WTC11 (cell line): ENCODE measurements around the gene WBP4. TPM values are rescaled to one million over a fixed set of nuclear protein-coding genes. Genes with fewer than 3 reads are reported as not detected.

Experiments
- ATAC-seq: fragments of 200-7000 bp; cut with Tn5 transposase; 2 replicates; pipeline ENCODE4 v1.10.0; 2021; ENCODE audit warnings: mild to moderate bottlenecking, moderate library complexity
- CTCF ChIA-PET: fragments of 300-600 bp; sonication (Branson Sonifier 250); formaldehyde crosslinking; loops from one replicate; lab custom pipeline; 2021; ENCODE audit warnings: antibody characterized with exemption; lab: Charles Lee
- POLR2A ChIA-PET: fragments of 350-600 bp; sonication (Branson Sonifier 250); formaldehyde crosslinking; loops from one replicate; lab custom pipeline; 2021; ENCODE audit warnings: antibody characterized with exemption; lab: Charles Lee
- DNase-seq: peaks from one replicate; pipeline ENCODE4 v3.0.0; 2021; ENCODE audit warnings: low spot score
- H3K27ac Mint-ChIP-seq: 2 replicates; pipeline ENCODE4 v1.8.0; 2021; ENCODE audit warnings: mixed read lengths
- H3K27me3 Mint-ChIP-seq: 2 replicates; pipeline ENCODE4 v1.8.0; 2021; ENCODE audit warnings: low read depth, mild to moderate bottlenecking, moderate library complexity, mixed read lengths
- H3K36me3 Mint-ChIP-seq: 2 replicates; pipeline ENCODE4 v1.8.0; 2021; ENCODE audit warnings: mixed read lengths
- H3K4me1 Mint-ChIP-seq: 2 replicates; pipeline ENCODE4 v1.8.0; 2022; ENCODE audit warnings: mixed read lengths
- H3K4me3 Mint-ChIP-seq: 2 replicates; pipeline ENCODE4 v1.8.0; 2021; ENCODE audit warnings: mild to moderate bottlenecking, moderate library complexity, mixed read lengths
- H3K9me3 Mint-ChIP-seq: 2 replicates; pipeline ENCODE4 v1.8.0; 2021; ENCODE audit warnings: mixed read lengths
- FOXK1 ChIP-seq: sonication (generic); formaldehyde crosslinking; IDR thresholded peaks from 2 replicates; pipeline ENCODE4 v1.8.0; 2022; ENCODE audit warnings: mild to moderate bottlenecking, moderate library complexity, missing genetic modification reagents
- MYBL2 ChIP-seq: sonication (generic); formaldehyde crosslinking; IDR thresholded peaks from 2 replicates; pipeline ENCODE4 v1.8.1; 2023; ENCODE audit warnings: mild to moderate bottlenecking, moderate library complexity, missing genetic modification reagents
- RELA ChIP-seq: sonication (generic); formaldehyde crosslinking; IDR thresholded peaks from 2 replicates; pipeline ENCODE4 v1.8.1; 2022; ENCODE audit warnings: missing genetic modification reagents, mild to moderate bottlenecking, borderline replicate concordance
- total RNA-seq: library from RNA; stranded (reverse); gene quantifications from 3 replicates; pipeline ENCODE4 v1.2.3, GENCODE V29; 2021
- TF ChIP-seq, protein P1 (sequence below): sonication (generic); formaldehyde crosslinking; IDR thresholded peaks from 2 replicates; pipeline ENCODE4 v1.8.1; 2023; ENCODE audit warnings: mild to moderate bottlenecking, missing genetic modification reagents, borderline replicate concordance
- TF ChIP-seq, protein P2 (sequence below): sonication (generic); formaldehyde crosslinking; IDR thresholded peaks from 2 replicates; pipeline ENCODE4 v1.8.0; 2023; ENCODE audit warnings: mild to moderate bottlenecking, missing genetic modification reagents
- TF ChIP-seq, protein P3 (sequence below): fragments of 250-450 bp; sonication (Bioruptor Pico); IDR thresholded peaks from 2 replicates; pipeline ENCODE4 v1.9.0; 2021; ENCODE audit warnings: moderate library complexity, mild to moderate bottlenecking, inconsistent platforms, borderline replicate concordance
- TF ChIP-seq, protein P4 (sequence below): sonication (generic); formaldehyde crosslinking; IDR thresholded peaks from 2 replicates; pipeline ENCODE4 v1.8.0; 2022; ENCODE audit warnings: missing genetic modification reagents
- TF ChIP-seq, protein P5 (sequence below): sonication (generic); formaldehyde crosslinking; IDR thresholded peaks from 2 replicates; pipeline ENCODE4 v1.8.0; 2022; ENCODE audit warnings: mild to moderate bottlenecking, missing genetic modification reagents
- TF ChIP-seq, protein P6 (sequence below): sonication (generic); formaldehyde crosslinking; conservative IDR thresholded peaks from 2 replicates; pipeline ENCODE4 v1.8.1; 2022; ENCODE audit warnings: mild to moderate bottlenecking, missing genetic modification reagents

WBP4 gene
- total RNA-seq, 1 experiment from 2014 or later = 9.6 TPM

DNA sequence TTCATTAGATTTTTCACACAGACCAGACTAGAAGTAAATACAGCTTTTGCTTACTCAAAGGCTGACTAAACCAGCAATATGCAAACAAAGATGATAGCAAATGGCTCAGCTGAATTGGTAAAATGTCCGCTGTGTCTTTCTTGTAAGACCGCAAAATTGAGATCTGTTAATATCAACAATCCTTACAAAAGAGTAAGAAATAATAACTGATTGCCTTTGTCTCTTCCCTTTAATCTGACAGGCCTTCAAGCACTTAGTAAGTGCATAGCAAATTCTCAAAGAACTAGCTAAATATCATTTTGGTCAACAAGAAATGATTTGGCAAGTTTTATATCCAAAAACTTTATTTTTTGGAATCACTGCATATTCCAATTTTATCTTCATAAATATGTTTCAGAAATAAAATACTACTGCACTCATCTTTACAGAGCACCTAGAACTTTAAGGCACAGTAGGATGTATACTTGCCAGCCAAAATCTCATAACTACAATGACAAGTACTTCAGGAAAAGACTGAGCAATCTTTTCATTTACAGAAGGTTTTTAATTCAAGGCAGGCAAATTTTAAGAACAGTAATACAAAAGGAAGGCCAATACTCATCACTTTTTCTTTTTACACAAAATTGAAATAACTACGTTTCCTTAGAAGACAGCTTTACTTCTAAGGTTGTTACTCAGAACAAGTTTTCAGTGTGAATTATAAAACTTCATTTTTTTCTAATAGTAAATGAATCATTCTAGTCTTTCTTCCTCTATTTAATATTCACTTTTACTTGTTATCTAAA is 43.3 kb upstream of the WBP4 start (continued):
- TF ChIP-seq, protein P1, sequence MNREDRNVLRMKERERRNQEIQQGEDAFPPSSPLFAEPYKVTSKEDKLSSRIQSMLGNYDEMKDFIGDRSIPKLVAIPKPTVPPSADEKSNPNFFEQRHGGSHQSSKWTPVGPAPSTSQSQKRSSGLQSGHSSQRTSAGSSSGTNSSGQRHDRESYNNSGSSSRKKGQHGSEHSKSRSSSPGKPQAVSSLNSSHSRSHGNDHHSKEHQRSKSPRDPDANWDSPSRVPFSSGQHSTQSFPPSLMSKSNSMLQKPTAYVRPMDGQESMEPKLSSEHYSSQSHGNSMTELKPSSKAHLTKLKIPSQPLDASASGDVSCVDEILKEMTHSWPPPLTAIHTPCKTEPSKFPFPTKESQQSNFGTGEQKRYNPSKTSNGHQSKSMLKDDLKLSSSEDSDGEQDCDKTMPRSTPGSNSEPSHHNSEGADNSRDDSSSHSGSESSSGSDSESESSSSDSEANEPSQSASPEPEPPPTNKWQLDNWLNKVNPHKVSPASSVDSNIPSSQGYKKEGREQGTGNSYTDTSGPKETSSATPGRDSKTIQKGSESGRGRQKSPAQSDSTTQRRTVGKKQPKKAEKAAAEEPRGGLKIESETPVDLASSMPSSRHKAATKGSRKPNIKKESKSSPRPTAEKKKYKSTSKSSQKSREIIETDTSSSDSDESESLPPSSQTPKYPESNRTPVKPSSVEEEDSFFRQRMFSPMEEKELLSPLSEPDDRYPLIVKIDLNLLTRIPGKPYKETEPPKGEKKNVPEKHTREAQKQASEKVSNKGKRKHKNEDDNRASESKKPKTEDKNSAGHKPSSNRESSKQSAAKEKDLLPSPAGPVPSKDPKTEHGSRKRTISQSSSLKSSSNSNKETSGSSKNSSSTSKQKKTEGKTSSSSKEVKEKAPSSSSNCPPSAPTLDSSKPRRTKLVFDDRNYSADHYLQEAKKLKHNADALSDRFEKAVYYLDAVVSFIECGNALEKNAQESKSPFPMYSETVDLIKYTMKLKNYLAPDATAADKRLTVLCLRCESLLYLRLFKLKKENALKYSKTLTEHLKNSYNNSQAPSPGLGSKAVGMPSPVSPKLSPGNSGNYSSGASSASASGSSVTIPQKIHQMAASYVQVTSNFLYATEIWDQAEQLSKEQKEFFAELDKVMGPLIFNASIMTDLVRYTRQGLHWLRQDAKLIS (CRISPR knock-in tag) = no peak

DNA sequence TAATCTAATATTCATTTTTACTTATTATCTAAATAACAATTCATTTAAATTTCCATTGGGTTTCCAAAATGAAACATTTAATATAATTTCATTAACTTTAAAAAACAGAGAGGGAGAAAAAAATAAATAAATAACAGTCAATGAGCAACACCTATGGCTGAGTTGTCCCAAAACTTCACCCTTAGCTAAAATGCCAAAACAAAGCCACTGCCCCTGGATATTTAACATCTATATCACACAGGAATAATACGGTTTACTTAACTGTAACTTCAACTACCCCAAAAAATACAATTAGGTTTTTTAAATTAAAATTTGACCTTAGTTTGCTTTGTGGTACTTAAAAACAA is 42.7 kb upstream of the WBP4 start:
- ATAC-seq = no peak
- no peak overlapping the region for H3K4me3 Mint-ChIP-seq
- no peaks in the 10 kb centered on the region for H3K36me3 Mint-ChIP-seq
- TF ChIP-seq, protein P2, sequence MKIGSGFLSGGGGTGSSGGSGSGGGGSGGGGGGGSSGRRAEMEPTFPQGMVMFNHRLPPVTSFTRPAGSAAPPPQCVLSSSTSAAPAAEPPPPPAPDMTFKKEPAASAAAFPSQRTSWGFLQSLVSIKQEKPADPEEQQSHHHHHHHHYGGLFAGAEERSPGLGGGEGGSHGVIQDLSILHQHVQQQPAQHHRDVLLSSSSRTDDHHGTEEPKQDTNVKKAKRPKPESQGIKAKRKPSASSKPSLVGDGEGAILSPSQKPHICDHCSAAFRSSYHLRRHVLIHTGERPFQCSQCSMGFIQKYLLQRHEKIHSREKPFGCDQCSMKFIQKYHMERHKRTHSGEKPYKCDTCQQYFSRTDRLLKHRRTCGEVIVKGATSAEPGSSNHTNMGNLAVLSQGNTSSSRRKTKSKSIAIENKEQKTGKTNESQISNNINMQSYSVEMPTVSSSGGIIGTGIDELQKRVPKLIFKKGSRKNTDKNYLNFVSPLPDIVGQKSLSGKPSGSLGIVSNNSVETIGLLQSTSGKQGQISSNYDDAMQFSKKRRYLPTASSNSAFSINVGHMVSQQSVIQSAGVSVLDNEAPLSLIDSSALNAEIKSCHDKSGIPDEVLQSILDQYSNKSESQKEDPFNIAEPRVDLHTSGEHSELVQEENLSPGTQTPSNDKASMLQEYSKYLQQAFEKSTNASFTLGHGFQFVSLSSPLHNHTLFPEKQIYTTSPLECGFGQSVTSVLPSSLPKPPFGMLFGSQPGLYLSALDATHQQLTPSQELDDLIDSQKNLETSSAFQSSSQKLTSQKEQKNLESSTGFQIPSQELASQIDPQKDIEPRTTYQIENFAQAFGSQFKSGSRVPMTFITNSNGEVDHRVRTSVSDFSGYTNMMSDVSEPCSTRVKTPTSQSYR (CRISPR knock-in tag) = no peak
- TF ChIP-seq FOXK1 (CRISPR knock-in tag) (no peak), MYBL2 (CRISPR knock-in tag) (no peak), RELA (CRISPR knock-in tag) (no peak)
- TF ChIP-seq, protein P3, sequence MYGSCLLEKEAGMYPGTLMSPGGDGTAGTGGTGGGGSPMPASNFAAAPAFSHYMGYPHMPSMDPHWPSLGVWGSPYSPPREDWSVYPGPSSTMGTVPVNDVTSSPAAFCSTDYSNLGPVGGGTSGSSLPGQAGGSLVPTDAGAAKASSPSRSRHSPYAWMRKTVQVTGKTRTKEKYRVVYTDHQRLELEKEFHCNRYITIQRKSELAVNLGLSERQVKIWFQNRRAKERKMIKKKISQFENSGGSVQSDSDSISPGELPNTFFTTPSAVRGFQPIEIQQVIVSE (CRISPR knock-in tag) = no peak
- TF ChIP-seq, protein P4, sequence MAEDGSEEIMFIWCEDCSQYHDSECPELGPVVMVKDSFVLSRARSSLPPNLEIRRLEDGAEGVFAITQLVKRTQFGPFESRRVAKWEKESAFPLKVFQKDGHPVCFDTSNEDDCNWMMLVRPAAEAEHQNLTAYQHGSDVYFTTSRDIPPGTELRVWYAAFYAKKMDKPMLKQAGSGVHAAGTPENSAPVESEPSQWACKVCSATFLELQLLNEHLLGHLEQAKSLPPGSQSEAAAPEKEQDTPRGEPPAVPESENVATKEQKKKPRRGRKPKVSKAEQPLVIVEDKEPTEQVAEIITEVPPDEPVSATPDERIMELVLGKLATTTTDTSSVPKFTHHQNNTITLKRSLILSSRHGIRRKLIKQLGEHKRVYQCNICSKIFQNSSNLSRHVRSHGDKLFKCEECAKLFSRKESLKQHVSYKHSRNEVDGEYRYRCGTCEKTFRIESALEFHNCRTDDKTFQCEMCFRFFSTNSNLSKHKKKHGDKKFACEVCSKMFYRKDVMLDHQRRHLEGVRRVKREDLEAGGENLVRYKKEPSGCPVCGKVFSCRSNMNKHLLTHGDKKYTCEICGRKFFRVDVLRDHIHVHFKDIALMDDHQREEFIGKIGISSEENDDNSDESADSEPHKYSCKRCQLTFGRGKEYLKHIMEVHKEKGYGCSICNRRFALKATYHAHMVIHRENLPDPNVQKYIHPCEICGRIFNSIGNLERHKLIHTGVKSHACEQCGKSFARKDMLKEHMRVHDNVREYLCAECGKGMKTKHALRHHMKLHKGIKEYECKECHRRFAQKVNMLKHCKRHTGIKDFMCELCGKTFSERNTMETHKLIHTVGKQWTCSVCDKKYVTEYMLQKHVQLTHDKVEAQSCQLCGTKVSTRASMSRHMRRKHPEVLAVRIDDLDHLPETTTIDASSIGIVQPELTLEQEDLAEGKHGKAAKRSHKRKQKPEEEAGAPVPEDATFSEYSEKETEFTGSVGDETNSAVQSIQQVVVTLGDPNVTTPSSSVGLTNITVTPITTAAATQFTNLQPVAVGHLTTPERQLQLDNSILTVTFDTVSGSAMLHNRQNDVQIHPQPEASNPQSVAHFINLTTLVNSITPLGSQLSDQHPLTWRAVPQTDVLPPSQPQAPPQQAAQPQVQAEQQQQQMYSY (CRISPR knock-in tag) = no peak
- TF ChIP-seq, protein P5, sequence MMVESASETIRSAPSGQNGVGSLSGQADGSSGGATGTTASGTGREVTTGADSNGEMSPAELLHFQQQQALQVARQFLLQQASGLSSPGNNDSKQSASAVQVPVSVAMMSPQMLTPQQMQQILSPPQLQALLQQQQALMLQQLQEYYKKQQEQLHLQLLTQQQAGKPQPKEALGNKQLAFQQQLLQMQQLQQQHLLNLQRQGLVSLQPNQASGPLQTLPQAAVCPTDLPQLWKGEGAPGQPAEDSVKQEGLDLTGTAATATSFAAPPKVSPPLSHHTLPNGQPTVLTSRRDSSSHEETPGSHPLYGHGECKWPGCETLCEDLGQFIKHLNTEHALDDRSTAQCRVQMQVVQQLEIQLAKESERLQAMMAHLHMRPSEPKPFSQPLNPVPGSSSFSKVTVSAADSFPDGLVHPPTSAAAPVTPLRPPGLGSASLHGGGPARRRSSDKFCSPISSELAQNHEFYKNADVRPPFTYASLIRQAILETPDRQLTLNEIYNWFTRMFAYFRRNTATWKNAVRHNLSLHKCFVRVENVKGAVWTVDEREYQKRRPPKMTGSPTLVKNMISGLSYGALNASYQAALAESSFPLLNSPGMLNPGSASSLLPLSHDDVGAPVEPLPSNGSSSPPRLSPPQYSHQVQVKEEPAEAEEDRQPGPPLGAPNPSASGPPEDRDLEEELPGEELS (CRISPR knock-in tag) = no peak
- TF ChIP-seq, protein P6, sequence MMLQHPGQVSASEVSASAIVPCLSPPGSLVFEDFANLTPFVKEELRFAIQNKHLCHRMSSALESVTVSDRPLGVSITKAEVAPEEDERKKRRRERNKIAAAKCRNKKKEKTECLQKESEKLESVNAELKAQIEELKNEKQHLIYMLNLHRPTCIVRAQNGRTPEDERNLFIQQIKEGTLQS (CRISPR knock-in tag) = no peak
- TF ChIP-seq, all 79 proteins: peak for 0
- H3K27ac Mint-ChIP-seq = no peak overlapping the region
- no peaks in the 10 kb centered on the region for H3K9me3 Mint-ChIP-seq
- H3K4me1 Mint-ChIP-seq = peaks cover 59% of the 10 kb centered on the region
- DNase-seq = no peak
- ChIA-PET POLR2A (no interaction called here), CTCF (interaction anchor here (1.8 to 1.9 kb wide), 2 partner anchors 37 to 44 kb away, joined by 6 to 9 read pairs; no protein-coding TSS in a partner anchor)
- H3K27me3 Mint-ChIP-seq = no peaks in the 10 kb centered on the region
